ENCODE data around the gene NOMO2. TPM values are rescaled to one million over a fixed set of nuclear protein-coding genes. Genes with fewer than 3 reads are reported as not detected.
"Not testable (repeated sequence)": the region's sequence is repeated elsewhere in the genome, so short reads cannot be mapped to it uniquely, and the experiment has no call there.

The NOMO2 gene
- total RNA-seq, 1 experiment from 2014 or later: 96.0 TPM

DNA sequence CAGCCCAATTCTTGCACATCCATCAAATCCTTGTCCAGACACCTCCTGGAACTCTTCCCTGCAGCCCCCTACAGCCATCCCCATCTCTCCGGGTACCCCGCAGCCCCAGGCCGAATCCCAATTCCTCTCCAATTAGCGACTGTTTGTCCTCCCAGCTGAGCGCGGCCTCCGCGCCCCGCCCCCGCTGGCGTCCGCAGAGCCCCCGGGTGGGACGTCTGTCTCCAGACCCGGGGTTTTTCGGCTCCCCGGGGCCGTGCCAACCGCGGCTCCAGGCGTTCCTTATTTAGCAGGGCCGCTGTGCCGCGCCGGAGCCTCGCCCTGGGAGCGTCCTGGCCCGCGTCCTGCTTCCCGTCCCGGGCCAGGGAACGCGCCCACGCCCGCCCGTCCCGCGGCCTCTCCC, 160.7 kb downstream of the NOMO2 start:
- H3K9me3 Mint-ChIP-seq, POLR2A ChIA-PET: not testable (repeated sequence)
- H3K4me3 Mint-ChIP-seq: peak overlapping the region; percentile 58

DNA sequence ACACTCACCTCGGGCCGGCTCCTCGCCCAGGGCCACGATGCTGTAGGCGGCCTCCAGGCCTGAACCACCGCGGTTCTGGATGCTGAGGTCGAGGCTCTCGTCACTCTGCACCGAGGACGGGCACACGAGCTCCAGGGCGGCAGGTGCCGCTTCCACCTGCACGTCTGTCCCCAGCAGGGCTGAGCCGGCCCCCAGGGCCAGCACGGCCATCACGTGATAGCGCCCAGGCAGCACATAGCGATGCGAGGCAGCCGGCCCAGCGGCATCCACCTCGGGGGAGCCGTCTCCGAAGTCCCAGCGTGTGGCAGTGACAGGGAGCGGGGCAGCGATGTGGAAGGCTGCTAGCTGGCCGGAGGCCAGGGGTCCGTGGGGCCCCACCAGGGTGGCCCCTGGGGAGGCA, 167.5 kb downstream of the NOMO2 start:
- H3K4me3 Mint-ChIP-seq; H3K36me3 Mint-ChIP-seq; ATAC-seq; DNase-seq (ENCODE audit: low spot score); POLR2A ChIA-PET; H3K9me3 Mint-ChIP-seq; H3K4me1 Mint-ChIP-seq; H3K27ac Mint-ChIP-seq; CTCF ChIA-PET; H3K27me3 Mint-ChIP-seq (ENCODE audit: low read depth): not testable (repeated sequence)

More for the DNA sequence above, 160.7 kb downstream of the NOMO2 start:
- H3K27me3 Mint-ChIP-seq (ENCODE audit: low read depth); H3K36me3 Mint-ChIP-seq; CTCF ChIA-PET; H3K27ac Mint-ChIP-seq; ATAC-seq; H3K4me1 Mint-ChIP-seq: not testable (repeated sequence)
- DNase-seq (ENCODE audit: low spot score): peak; percentile 14

DNA sequence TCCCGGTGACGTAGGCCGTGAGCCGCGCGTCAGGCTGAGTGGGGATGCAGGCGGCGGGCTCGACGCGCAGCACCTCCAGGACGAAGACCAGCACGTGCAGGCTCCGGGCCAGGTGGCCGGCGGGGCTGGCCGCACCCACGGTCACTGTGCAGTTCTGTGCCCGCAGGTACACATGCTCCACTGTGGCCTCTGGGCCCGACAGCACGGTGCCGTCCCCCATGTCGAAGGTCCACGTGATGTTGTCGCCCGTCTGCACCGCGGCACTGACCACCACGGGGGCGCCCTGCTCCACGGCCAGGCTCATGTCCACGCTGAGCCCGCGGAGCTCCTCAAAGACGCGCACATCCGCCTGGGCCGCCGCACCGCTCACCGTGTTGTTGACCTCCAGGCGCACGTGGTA, 174.1 kb downstream of the NOMO2 start:
- H3K27ac Mint-ChIP-seq; H3K4me1 Mint-ChIP-seq; CTCF ChIA-PET; H3K9me3 Mint-ChIP-seq; H3K36me3 Mint-ChIP-seq; H3K4me3 Mint-ChIP-seq; ATAC-seq; DNase-seq (ENCODE audit: low spot score); POLR2A ChIA-PET; H3K27me3 Mint-ChIP-seq (ENCODE audit: low read depth): not testable (repeated sequence)

DNA sequence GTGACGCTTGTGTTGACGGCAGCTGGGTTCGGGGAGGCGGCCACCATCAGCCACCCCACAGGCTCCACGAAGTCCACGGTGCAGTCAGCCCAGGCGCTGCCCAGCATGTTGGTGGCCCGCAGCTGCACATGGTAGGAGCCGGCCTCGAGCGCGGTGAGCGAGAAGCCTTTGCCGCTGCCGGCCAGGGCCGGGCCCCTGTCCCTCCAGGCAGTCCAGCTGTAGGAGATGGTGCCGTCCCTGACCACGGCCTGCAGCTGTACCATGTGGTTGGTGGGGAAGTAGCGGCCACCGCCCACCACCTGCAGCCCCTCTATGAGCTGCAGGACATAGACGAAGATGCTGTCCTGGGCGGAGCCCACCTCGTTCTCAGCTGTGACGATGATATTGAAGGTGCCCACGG, 175.4 kb downstream of the NOMO2 start:
- POLR2A ChIA-PET; H3K9me3 Mint-ChIP-seq; H3K4me1 Mint-ChIP-seq; ATAC-seq; H3K36me3 Mint-ChIP-seq; H3K27ac Mint-ChIP-seq; H3K4me3 Mint-ChIP-seq; H3K27me3 Mint-ChIP-seq (ENCODE audit: low read depth); CTCF ChIA-PET: not testable (repeated sequence)
- DNase-seq (ENCODE audit: low spot score): peak; percentile 10

DNA sequence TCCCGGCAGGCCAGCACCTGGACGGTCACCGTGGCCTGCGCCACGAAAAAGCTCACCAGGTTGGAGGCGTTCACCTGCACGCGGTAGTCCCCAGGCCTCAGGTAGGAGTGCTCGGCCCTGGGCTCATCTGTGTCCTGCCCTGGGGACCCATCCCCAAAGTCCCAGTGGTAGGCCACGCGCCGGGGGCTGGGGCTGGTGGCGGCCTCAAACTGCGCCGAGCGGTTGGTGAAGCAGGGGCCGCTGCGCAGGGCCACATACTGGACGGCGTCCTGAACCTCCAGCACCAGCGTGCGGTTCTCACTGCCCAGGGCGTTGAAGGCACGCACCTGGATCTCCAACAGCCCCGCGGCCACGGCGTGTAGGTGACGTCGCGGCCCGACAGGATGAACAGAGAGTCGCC, 176.6 kb downstream of the NOMO2 start:
- H3K4me1 Mint-ChIP-seq; H3K9me3 Mint-ChIP-seq; POLR2A ChIA-PET; H3K36me3 Mint-ChIP-seq; H3K4me3 Mint-ChIP-seq; CTCF ChIA-PET; ATAC-seq; H3K27me3 Mint-ChIP-seq (ENCODE audit: low read depth); H3K27ac Mint-ChIP-seq: not testable (repeated sequence)
- DNase-seq (ENCODE audit: low spot score): peak; percentile 8

DNA sequence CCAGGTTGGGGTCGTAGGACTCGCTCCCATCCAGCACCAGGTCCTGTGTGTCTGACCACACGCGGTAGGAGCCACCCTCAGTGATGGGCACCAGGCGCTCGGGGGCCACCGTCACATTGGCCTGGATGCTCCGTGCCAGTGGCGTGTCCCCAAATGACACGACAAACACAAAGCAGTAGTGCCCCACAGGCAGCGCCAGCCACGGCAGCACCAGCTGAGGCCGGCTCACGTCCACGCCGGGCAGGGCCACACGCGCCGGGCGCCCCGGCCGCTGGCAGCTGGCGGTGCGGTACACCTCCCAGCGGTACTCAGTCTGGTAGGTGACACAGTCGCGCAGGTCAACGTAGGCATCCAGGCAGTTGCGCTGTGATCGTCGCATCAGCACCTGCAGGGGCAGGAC, 177.0 kb downstream of the NOMO2 start:
- ATAC-seq; H3K9me3 Mint-ChIP-seq; H3K27ac Mint-ChIP-seq; CTCF ChIA-PET; H3K4me3 Mint-ChIP-seq; DNase-seq (ENCODE audit: low spot score); H3K36me3 Mint-ChIP-seq; H3K27me3 Mint-ChIP-seq (ENCODE audit: low read depth); H3K4me1 Mint-ChIP-seq; POLR2A ChIA-PET: not testable (repeated sequence)

DNA sequence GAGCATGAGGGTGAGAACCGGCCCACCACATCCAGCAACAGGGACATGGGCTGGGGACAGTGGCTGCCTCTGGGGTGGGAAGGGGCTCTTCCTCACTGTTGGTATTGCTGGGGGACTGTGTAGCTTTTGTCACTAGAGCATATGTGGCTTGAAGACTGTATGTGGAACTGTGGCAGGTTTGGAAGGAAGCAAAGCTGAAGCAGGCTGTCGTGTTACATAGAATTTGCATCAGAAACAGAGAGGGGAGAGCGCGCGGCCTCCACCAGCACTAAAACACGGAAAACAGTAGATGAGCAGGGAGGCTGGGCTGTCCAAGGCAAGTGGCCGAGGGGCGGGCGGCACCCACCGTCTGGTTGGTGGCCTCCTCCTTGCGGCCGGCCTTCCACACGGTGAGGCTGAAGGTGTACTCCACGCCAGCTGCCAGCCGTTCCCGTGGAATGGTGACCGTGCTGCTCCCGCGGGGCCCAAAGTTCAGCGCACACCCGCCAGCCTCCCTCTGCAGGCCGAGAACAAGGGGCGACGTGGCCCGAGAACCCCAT, 177.7 kb downstream of the NOMO2 start:
- H3K9me3 Mint-ChIP-seq; H3K36me3 Mint-ChIP-seq; POLR2A ChIA-PET; H3K27me3 Mint-ChIP-seq (ENCODE audit: low read depth); H3K4me1 Mint-ChIP-seq; CTCF ChIA-PET; H3K27ac Mint-ChIP-seq; DNase-seq (ENCODE audit: low spot score); ATAC-seq; H3K4me3 Mint-ChIP-seq: not testable (repeated sequence)

DNA sequence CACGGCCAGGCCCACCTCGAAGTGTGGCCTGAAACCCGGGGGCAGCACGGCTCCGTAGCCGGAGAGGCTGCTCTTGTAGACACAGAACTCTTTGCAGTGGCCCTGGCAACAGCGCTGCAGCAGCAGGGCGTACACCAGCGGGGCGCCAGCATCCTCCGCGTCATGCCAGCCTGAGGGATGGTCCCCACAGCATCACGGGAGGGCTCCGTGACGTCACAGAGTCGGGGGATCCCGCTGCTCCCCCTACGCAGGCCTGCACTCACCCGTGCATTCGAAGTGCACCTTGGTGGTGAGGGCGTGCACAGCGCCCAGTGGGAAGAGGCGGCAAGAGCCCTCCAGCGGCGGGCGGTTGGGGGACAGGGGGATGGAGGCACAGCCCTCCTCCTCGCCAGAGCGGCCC, 179.2 kb downstream of the NOMO2 start:
- H3K9me3 Mint-ChIP-seq; H3K4me1 Mint-ChIP-seq; H3K27ac Mint-ChIP-seq; H3K36me3 Mint-ChIP-seq; H3K27me3 Mint-ChIP-seq (ENCODE audit: low read depth); ATAC-seq; CTCF ChIA-PET; POLR2A ChIA-PET: not testable (repeated sequence)
- DNase-seq (ENCODE audit: low spot score): peak; percentile 20
- H3K4me3 Mint-ChIP-seq: 0 out of 2 replicates have a peak overlapping the region, but pooled peaks have one; percentile 12

Small RNA genes lying within 50 kb of the gene (microRNA-seq; reads per million reads assigned to microRNA genes)
- gene MIR3179-3 (ENCODE audit: borderline number of aligned reads) (not detected), gene MIR3179-4 (ENCODE audit: borderline number of aligned reads) (not detected), gene MIR3180-3 (ENCODE audit: borderline number of aligned reads) (not detected), gene MIR3670-3 (ENCODE audit: borderline number of aligned reads) (not detected), gene MIR3670-4 (ENCODE audit: borderline number of aligned reads) (not detected), gene MIR6770-3 (ENCODE audit: borderline number of aligned reads) (not detected)

Other genes starting within 250 kb of the NOMO2 start
- 6.8 to 32.4 TPM (median 22.7 TPM) in 3 replicates for gene NPIPA8, start 225.4 kb downstream of the NOMO2 start, total RNA-seq (2021)
- 1,612 to 1,889 TPM (median 1,831 TPM) in 3 replicates for gene RPS15A, start 228.2 kb upstream of the NOMO2 start, total RNA-seq (2021)
- 137 to 172 TPM (median 151 TPM) in 3 replicates for gene ARL6IP1, start 239.5 kb upstream of the NOMO2 start, total RNA-seq (2021)

All from WTC11 (cell line).